ENCODE measurements around the gene SAMD9.

DNA sequence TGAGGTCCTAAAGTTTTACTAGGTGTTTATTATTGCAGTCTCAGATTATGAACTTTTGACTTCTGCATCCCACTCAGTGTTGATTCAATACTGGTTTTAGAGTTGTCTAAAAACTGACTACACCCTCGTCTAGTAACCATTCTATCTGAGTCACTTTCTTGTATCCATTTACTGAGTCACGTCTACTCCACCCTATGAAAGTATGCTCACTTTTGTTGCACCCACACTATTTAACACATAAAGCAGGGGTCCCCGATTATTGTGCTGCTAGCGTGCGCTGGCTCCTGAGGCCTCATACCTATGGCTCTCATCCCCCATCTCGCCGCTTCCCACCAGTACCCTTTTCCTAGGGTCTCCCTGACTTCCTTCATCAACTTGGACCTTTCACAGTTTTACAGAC is 2.0 kb downstream of the SAMD9 start:
- TF ChIP-seq, protein P1, sequence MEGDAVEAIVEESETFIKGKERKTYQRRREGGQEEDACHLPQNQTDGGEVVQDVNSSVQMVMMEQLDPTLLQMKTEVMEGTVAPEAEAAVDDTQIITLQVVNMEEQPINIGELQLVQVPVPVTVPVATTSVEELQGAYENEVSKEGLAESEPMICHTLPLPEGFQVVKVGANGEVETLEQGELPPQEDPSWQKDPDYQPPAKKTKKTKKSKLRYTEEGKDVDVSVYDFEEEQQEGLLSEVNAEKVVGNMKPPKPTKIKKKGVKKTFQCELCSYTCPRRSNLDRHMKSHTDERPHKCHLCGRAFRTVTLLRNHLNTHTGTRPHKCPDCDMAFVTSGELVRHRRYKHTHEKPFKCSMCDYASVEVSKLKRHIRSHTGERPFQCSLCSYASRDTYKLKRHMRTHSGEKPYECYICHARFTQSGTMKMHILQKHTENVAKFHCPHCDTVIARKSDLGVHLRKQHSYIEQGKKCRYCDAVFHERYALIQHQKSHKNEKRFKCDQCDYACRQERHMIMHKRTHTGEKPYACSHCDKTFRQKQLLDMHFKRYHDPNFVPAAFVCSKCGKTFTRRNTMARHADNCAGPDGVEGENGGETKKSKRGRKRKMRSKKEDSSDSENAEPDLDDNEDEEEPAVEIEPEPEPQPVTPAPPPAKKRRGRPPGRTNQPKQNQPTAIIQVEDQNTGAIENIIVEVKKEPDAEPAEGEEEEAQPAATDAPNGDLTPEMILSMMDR (IDR thresholded peaks at IDR 0.05), result no peak
- TF ChIP-seq POLR2AphosphoS5 (IDR thresholded peaks at IDR 0.05), result no peak
- TF ChIP-seq POLR2A (IDR thresholded peaks at IDR 0.05), result no peak
- TF ChIP-seq EP300 (IDR thresholded peaks at IDR 0.05; ENCODE audit: low read depth), result no peak

Measured in transverse colon (tissue), 4 donors.